Femur (tissue), 1 donor: ENCODE results near the gene FAM162A.
"Not testable (repeated sequence)": the region's sequence is repeated elsewhere in the genome, so short reads cannot be mapped to it uniquely, and the experiment has no call there.

Experiments
- DNase-seq: peaks from one replicate; pipeline ENCODE4 v3.0.0-alpha.2; 2017

The FAM162A gene

DNA sequence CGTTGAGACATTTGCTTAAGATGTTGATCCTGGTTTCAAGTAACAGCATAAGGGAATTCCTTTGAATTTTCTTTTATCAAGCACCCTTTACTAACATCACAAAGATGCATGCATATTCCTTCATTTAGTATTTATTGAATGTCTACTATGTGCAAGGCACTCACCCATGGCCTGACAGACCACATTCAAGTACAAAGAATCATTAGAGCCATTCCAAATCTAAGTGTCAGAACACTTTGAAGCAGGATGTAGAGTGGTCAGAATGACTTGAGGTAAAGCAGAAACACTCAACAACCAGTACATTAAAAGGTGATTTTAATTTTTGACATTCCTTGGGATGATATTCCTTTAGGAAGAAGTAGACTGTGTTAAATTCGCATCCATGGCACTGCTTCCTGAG lies 37.9 kb downstream of the FAM162A start:
- no peak for DNase-seq

- DNase-seq, result no peak
Observed at GRCh38 chr3:122427857-122428471, 44.0 kb downstream of the FAM162A start.

DNA sequence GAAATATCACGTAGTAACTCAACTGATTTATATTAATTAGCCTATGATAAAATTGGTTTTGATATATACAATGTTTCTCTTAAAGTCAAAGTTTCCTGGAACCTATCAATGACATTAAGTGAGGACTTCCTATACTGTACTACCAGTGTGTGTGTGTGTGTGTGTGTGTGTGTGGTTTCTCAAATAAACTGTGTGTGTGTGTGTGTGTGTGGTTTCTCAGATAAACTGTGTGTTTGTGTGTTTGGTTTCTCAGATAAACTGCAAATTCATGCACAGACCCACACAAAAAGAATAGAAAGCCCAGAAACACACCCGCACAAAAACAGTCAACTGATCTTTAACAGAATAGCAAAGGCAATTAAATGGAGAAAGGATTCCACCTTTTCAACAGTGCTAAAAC lies 46.4 kb downstream of the FAM162A start:
- no peak for DNase-seq

DNA sequence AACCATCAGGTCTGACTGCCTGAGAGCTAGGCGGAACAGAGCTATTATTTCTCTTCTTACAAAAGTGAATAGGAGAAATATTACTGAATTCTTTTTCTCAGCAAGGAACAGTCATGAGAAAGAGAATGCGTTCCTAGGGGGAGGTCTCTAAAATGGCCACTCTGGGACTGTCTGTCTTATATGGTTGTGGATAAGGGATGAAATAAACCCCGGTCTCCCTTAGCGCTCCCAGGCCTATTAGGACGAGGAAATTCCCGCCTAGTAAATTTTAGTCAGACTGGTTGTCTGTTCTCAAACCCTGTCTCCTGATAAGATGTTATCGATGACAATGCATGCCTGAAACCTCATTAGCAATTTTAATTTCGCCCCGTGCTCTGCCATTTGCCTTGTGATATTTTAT lies 52.0 kb downstream of the FAM162A start:
- no peak for DNase-seq

- no peak for DNase-seq
Observed at GRCh38 chr3:122443090-122443489, 59.1 kb downstream of the FAM162A start.

GRCh38 chr3:122443762-122444490 lies 59.9 kb downstream of the FAM162A start:
- DNase-seq, result not testable (repeated sequence)

DNA sequence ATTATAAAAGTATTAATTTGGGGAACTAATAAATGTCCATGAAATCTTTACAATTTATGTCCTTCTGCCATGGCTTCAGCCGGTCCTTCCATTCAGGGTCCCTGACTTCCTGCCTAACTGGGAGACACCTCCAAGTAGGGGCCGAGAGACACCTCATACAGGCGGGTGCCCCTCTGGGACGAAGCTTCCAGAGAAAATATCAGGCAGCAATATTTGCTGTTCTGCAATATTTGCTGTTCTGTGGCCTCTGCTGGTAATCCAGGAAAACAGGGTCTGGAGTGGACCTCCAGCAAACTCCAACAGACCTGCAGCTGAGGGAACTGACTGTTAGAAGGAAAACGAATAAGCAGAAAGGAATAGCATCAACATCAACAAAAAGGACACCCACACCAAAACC lies 60.5 kb downstream of the FAM162A start:
- DNase-seq, result not testable (repeated sequence)

DNA sequence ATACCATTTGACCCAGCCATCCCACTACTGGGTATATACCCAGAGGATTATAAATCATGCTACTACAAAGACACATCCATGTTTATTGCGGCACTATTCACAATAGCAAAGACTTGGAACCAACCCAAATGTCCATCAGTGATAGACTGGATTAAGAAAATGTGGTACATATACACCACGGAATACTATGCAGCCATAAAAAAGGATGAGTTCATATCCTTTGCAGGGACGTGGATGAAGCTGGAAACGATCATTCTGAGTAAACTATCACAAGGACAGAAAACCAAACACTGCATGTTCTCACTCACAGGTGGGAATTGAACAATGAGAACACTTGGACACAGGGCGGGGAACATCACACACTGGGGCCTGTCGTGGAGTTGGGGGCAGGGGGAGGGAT lies 64.2 kb downstream of the FAM162A start:
- DNase-seq, result not testable (repeated sequence)

DNA sequence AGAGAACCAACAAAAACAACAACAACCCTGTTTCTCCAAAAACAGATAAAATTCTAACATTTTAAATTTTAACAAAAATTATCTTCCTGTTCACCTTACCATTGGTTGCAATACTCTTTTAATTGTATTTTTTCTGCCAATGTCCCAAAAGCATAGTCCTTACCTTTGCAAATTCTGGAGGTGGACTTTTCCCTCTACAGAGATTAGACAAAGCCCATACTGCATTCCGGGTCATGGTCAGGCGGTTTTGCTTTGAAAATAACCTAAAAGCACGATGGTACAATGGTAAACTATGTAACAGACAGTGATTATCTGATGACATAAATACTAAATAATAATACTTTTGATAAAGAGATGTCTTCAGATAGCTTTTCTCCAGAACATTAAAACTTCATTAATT lies 67.4 kb downstream of the FAM162A start:
- DNase-seq, result no peak

DNA sequence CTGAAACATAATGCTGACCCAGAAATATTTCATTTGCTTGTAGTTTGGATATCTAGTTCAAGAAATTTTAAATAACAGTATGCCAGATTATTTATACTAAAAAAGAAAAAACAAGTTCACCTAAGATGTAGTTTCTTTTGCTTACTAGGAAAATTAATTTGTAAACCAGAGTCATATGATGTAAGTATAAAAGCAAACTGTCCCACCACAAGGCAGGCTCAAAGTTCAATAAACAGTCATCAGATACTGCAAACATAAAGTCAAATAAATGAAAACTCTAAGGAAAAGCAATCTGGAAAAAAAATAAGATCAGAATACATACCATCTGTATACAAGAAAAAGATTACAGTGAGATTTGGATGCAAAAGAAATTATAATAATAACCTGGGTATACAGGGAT lies 72.1 kb downstream of the FAM162A start:
- no peak for DNase-seq

DNA sequence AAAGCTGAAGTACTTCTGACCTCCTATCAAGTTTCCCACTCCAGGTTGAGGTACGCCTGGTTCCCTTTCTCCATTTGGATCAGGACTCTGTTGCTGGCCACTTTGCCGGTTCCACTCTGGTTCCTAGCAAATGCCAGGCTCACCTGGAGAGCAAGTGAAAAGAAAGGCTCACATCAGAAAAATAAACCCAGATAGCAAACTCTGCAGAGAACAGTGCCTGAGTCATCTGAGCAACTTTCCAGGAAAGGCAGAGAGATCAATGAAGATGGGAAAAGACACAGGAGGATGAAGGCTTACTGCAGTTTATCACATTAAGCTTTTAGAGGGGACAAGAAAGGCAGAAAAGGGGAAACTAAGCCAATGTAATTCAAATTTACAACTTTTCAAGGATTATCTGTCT lies 73.7 kb downstream of the FAM162A start:
- DNase-seq, result no peak

DNA sequence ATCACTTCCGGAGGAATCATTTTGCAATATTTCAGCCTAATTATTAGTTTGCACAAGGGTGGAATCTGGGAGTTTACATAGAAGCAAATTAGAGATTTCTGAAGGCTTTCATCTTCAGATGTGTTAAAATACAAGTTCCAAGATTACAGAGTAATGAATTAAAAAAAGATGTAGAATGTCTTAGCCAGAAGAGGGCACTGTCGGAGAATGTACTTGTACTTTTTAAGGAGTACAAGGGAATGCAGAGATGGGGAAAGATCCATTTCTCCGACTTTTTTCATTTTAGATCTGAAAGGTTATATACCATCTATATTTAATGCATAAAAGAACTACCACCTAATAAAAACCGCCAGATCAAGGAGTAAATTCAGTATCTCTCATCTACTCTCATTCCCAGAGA lies 75.0 kb downstream of the FAM162A start:
- DNase-seq, result no peak

DNA sequence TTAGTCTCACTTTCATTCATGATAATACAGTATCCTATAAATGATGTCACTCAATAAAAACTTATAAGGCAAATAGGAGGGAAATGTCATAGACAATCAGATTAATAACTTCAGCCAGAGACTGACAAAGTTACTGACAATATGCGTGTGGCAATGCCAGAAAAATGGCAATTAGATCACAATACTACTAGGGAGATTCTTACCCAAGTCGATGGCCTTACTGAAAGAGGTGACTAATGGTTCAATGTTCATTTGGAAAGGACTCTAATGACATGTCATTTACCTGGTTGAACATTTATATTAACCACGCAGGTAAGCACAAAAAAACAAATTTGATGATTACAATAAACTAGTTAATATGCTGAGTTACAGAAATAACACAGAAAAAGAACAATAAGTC lies 77.8 kb downstream of the FAM162A start:
- no peak for DNase-seq
